GM19372 (cell line): Measurements from ENCODE around the gene DDX1.
"Not testable (repeated sequence)": the region's sequence is repeated elsewhere in the genome, so short reads cannot be mapped to it uniquely, and the experiment has no call there.

Experiments
- ATAC-seq: cut with Tn5 transposase; IDR thresholded peaks from one replicate; pipeline ENCODE4 v1.9.1; 2021; ENCODE audit warnings: mild to moderate bottlenecking, low read depth, moderate library complexity; ENCODE audit not compliant: unreplicated experiment

Gene DDX1

GRCh38 chr2:15594291-15595256 lies 2.9 kb downstream of the DDX1 start:
- no peak for ATAC-seq

- no peak for ATAC-seq
Measured at GRCh38 chr2:15595342-15595905, 3.8 kb downstream of the DDX1 start.

GRCh38 chr2:15595936-15596335 lies 4.3 kb downstream of the DDX1 start:
- no peak for ATAC-seq

GRCh38 chr2:15596350-15596749 lies 4.7 kb downstream of the DDX1 start:
- no peak for ATAC-seq

- no peak for ATAC-seq
Measured at GRCh38 chr2:15596968-15597367, 5.3 kb downstream of the DDX1 start.

- ATAC-seq: no peak
Measured at GRCh38 chr2:15599994-15600393, 8.3 kb downstream of the DDX1 start.

GRCh38 chr2:15601681-15602080 lies 10.0 kb downstream of the DDX1 start:
- ATAC-seq: no peak

GRCh38 chr2:15602393-15602792 lies 10.7 kb downstream of the DDX1 start:
- no peak for ATAC-seq

GRCh38 chr2:15603044-15603765 lies 11.5 kb downstream of the DDX1 start:
- ATAC-seq: no peak

GRCh38 chr2:15603948-15604347 lies 12.3 kb downstream of the DDX1 start:
- ATAC-seq: no peak

GRCh38 chr2:15605721-15606120 lies 14.1 kb downstream of the DDX1 start:
- no peak for ATAC-seq

- ATAC-seq: no peak
Measured at GRCh38 chr2:15606481-15607441, 15.1 kb downstream of the DDX1 start.

- no peak for ATAC-seq
Measured at GRCh38 chr2:15607709-15608391, 16.2 kb downstream of the DDX1 start.

GRCh38 chr2:15608392-15608761 lies 16.7 kb downstream of the DDX1 start:
- ATAC-seq: no peak

- no peak for ATAC-seq
Measured at GRCh38 chr2:15609341-15610042, 17.8 kb downstream of the DDX1 start.

GRCh38 chr2:15610430-15610952 lies 18.8 kb downstream of the DDX1 start:
- no peak for ATAC-seq

GRCh38 chr2:15612101-15612500 lies 20.4 kb downstream of the DDX1 start:
- ATAC-seq: not testable (repeated sequence)

GRCh38 chr2:15613736-15614429 lies 22.2 kb downstream of the DDX1 start:
- ATAC-seq: no peak
